Uterus (tissue), 4 donors: ENCODE results near the gene RAI1. TPM values are rescaled to one million over a fixed set of nuclear protein-coding genes. Genes with fewer than 3 reads are reported as not detected.

Source experiments
- DNase-seq, 2 donors: peaks; one replicate each; pipeline ENCODE4 v3.0.0-alpha.2; 2019 to 2020
- H3K27ac ChIP-seq, 2 donors: fragments of 200-600 bp; sonication (generic); 1 replicate in 1 of 2; 2 replicates in 1 of 2; pipeline ENCODE4 v1.5.1; 2016 to 2018
- H3K27me3 ChIP-seq, 2 donors: fragments of 200-600 bp; sonication (generic); one replicate each; pipeline ENCODE4 v1.5.1; 2018 to 2019; ENCODE audit warnings: control low read depth in 1 of 2
- H3K36me3 ChIP-seq, 2 donors: fragments of 200-600 bp; sonication (generic); one replicate each; pipeline ENCODE4 v1.5.1; 2019; ENCODE audit warnings: control low read depth in 1 of 2
- H3K4me1 ChIP-seq, 2 donors: fragments of 200-600 bp; sonication (generic); one replicate each; pipeline ENCODE4 v1.5.1; 2018 to 2019; ENCODE audit warnings: control low read depth in 1 of 2
- H3K4me3 ChIP-seq, 2 donors: fragments of 200-600 bp; sonication (generic); 1 replicate in 1 of 2; 2 replicates in 1 of 2; pipeline ENCODE4 v1.5.1; 2018 to 2019; ENCODE audit warnings: mild to moderate bottlenecking in 1 of 2
- H3K9me3 ChIP-seq, 2 donors: fragments of 200-600 bp; sonication (generic); one replicate each; pipeline ENCODE4 v1.5.1; 2019; ENCODE audit warnings: control low read depth in 1 of 2
- POLR2A ChIP-seq, 2 donors: fragments of 450-650 bp; IDR thresholded peaks; one replicate each; pipeline ENCODE4 v1.6.1; 2016; ENCODE audit warnings: antibody characterized with exemption in 2 of 2, mild to moderate bottlenecking in 1 of 2, moderate library complexity in 1 of 2
- intact Hi-C: fragments of 100-400 bp; cut with DNase I; formaldehyde crosslinking; loops from one replicate; pipeline ENCODE4 v1.15.1; 2023; ENCODE audit warnings: low total_unique reads
- total RNA-seq, 4 donors: library from RNA; depleted of rRNA in 3 of 4; stranded (reverse); fragments of >200 nt in 3 of 4; gene quantifications; one replicate each; pipeline versions ENCODE4 v1.1.0 to v1.2.4, GENCODE V29; 2014 to 2023
- TF ChIP-seq, protein P1 (sequence below), 4 experiments: fragments of 200-600 bp in 2 of 4; fragments of 450-650 bp in 2 of 4; sonication (generic) in 2 of 4; IDR thresholded peaks; one replicate each; pipeline ENCODE4 v1.5.1; 2016 to 2019; ENCODE audit warnings: antibody characterized with exemption in 4 of 4, mild to moderate bottlenecking in 2 of 4, moderate library complexity in 1 of 4
- donor health status: DM: yes; HTN: yes; CAD: no.

RAI1 gene
- total RNA-seq, 4 donors from 2014 or later = 10.0 to 66.1 (median 15.3) TPM

DNA sequence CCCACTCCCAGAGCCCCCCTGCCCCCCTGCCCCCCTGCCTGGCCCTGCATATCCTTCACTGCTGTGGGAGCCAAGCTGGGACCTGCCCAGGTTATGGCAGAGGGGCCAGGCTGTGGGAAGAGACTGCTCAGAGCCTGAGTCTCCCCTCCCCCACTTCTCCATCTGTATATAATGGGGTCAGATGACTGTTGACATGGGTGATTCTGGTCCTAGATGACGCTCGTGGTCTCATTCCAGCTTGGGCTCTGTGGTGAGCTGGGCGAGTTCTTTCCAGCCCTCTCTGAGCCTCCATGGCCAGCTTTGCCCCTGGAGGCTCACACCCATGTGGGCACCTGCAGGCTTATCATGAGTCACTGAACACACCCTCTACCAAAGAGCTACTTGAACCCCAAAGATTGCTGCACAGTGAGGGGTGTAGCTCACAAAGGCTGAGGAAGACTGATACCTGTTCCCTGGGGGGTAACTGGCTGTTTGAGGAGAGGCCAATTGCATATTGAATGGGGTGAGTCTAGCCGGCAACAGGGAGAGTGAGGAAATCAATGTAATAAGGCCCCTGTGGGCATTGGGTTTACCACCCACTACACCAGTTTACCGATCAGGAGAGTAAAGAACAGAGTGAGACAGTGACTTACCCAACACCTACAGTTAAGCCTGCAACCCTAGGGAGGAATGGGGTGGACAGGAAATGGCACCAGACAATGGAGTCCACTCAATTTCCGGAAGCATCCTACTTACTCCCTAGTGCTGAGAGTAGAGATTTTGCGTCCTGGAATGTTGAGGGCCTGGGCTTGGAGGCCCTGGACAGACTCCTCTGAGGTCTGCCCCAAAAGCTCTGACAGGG, 159.7 kb downstream of the RAI1 start:
- intact Hi-C loops = no loop called here
- TF ChIP-seq POLR2A (IDR thresholded peaks at IDR 0.05) = no peak
- TF ChIP-seq, protein P1, sequence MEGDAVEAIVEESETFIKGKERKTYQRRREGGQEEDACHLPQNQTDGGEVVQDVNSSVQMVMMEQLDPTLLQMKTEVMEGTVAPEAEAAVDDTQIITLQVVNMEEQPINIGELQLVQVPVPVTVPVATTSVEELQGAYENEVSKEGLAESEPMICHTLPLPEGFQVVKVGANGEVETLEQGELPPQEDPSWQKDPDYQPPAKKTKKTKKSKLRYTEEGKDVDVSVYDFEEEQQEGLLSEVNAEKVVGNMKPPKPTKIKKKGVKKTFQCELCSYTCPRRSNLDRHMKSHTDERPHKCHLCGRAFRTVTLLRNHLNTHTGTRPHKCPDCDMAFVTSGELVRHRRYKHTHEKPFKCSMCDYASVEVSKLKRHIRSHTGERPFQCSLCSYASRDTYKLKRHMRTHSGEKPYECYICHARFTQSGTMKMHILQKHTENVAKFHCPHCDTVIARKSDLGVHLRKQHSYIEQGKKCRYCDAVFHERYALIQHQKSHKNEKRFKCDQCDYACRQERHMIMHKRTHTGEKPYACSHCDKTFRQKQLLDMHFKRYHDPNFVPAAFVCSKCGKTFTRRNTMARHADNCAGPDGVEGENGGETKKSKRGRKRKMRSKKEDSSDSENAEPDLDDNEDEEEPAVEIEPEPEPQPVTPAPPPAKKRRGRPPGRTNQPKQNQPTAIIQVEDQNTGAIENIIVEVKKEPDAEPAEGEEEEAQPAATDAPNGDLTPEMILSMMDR (IDR thresholded peaks at IDR 0.05) = no peak
- no peaks in the 10 kb centered on the region for H3K9me3 ChIP-seq
- no peaks in the 10 kb centered on the region for H3K27me3 ChIP-seq
- peaks cover 17 to 33% of the 10 kb centered on the region in 2 donors for H3K4me1 ChIP-seq
- peak overlapping the region; percentile 37 to 42 for H3K4me3 ChIP-seq
- no peaks in the 10 kb centered on the region for H3K36me3 ChIP-seq
- no peak for DNase-seq
- H3K27ac ChIP-seq = peak overlapping the region; percentile 97 to 99

DNA sequence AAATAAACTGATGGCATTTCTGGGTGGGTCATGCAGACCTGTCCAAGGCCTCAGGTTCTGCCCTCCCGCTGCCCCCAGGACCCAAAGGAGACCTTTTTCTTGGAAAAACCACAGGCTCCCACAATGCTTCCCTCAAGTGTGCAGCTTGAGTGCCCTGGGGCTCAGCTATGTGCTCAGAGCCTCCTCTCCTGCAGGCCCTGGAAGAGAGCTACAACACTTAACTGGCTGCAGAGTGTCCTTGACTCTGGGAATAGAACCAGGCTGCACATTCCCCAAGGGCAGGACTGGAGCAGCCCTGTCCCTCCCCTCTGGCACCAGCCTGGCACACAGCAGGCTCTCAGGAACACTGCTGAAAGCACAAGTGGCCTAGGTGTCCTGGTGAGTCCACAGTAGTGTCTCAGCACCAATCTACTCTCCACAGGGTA, 160.4 kb downstream of the RAI1 start:
- H3K4me3 ChIP-seq = no peak overlapping the region
- no peaks in the 10 kb centered on the region for H3K9me3 ChIP-seq
- no peaks in the 10 kb centered on the region for H3K36me3 ChIP-seq
- no peak for TF ChIP-seq POLR2A (IDR thresholded peaks at IDR 0.05)
- TF ChIP-seq, protein P1 (IDR thresholded peaks at IDR 0.05) = no peak
- intact Hi-C loops = no loop called here
- H3K27ac ChIP-seq = peak overlapping the region; percentile 97 to 99
- no peaks in the 10 kb centered on the region for H3K27me3 ChIP-seq
- H3K4me1 ChIP-seq = peaks cover 17 to 33% of the 10 kb centered on the region in 2 donors
- no peak for DNase-seq

DNA sequence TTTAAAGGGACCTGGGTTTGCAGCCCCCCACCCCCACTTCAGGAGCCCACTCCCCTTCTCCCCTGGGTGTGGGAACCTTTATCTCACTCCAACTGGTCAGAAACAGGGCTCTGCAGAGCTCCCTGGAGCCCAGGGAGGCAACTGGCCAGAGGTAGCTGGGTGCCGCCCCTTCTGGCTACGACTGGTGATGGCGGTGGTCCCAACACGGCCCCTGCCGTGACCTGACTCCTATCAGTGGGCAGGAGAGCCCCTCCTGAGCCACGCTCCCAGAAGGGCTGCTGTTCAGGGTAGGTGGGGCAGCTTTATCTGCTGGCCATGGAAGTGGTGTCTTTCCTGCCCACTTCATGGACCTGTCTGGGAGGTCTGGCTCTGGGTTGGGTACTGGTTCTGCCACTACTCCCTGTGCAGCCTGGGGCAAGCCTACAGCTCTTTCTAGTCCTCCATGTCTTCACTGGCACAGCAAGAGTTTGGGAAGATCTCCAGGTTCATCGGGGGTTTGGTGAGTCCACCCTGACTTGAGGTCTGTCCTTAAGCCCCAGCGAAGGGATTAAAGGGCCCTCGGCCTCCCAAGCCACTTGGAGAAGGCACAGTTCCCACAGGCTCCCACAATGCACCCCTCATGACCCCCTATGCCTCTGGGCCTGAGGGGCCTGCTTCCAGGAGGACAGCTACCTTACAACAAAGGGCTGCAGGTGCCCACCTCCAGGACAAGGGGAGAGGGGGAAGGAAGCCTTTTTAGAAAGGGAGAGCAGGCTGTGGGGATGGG, 161.0 kb downstream of the RAI1 start:
- no peaks in the 10 kb centered on the region for H3K9me3 ChIP-seq
- peaks cover 15 to 27% of the 10 kb centered on the region in 2 donors for H3K4me1 ChIP-seq
- no peak for DNase-seq
- no peak overlapping the region for H3K4me3 ChIP-seq
- intact Hi-C loops = no loop called here
- TF ChIP-seq POLR2A (IDR thresholded peaks at IDR 0.05) = no peak
- TF ChIP-seq, protein P1 (IDR thresholded peaks at IDR 0.05) = no peak
- H3K36me3 ChIP-seq = no peaks in the 10 kb centered on the region
- H3K27ac ChIP-seq = peak overlapping the region in 1 of 2 donors; percentile 97
- no peaks in the 10 kb centered on the region for H3K27me3 ChIP-seq

DNA sequence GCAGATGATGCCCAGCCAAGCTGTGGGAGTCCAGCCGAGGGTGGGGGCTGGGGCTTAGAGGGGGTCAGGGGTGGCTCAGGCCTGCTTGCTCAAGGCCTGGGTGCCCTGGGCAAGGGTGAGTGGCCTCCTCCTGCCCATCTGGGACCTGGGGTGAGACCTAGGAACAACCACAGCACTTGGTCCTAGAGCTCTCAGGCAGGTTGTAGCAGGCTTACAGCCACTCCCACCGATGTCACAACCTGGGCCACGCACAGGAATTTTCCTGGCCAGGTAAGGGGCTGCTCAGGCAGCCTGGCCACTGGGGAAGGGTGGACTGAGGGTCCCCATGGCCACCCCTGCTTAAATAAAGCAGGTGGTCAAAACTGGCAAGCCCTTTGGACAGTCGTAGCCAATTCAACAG, 161.8 kb downstream of the RAI1 start:
- H3K27ac ChIP-seq = no peak overlapping the region
- no peak for TF ChIP-seq POLR2A (IDR thresholded peaks at IDR 0.05)
- TF ChIP-seq, protein P1 (IDR thresholded peaks at IDR 0.05) = no peak
- H3K4me1 ChIP-seq = peaks cover 7 to 19% of the 10 kb centered on the region in 2 donors
- H3K27me3 ChIP-seq = no peaks in the 10 kb centered on the region
- no peaks in the 10 kb centered on the region for H3K36me3 ChIP-seq
- intact Hi-C loops = no loop called here
- no peak for DNase-seq
- H3K4me3 ChIP-seq = no peak overlapping the region
- no peaks in the 10 kb centered on the region for H3K9me3 ChIP-seq

DNA sequence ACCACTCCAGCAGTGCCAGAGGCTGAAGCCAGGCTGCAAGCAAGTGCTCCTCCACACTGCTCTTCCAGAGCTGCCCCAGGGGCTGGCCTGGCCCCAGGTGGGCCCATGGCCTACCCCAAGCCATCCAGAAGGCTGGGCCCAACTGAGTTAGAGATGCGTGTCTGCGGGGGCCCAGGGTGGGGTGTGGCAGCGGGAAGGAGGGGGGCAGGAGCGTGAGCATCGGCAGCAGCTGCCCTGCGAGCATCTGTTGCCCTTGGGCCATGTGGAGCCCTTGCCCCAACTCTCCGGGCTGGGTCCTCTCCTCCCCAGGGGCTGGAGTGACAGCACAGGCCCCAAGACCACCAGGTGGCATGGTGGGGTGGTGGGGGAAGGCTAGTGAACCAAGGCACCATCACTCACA, 162.8 kb downstream of the RAI1 start:
- Histone ChIP-seq H3K4me3 (no peak overlapping the region), H3K4me1 (peaks cover 6 to 17% of the 10 kb centered on the region in 2 donors), H3K36me3 (no peaks in the 10 kb centered on the region), H3K27ac (no peak overlapping the region), H3K9me3 (no peaks in the 10 kb centered on the region), H3K27me3 (no peaks in the 10 kb centered on the region)
- TF ChIP-seq POLR2A (IDR thresholded peaks at IDR 0.05) = no peak
- TF ChIP-seq, protein P1 (IDR thresholded peaks at IDR 0.05) = no peak
- intact Hi-C loops = no loop called here
- no peak for DNase-seq
